GM12892 (cell line): ENCODE results near the gene MBLAC1.

Experiments
- POLR2A ChIP-seq: IDR thresholded peaks from 2 replicates; pipeline ENCODE4 v1.6.1; 2011; ENCODE audit warnings: low read depth, low read length, control low read depth
- TAF1 ChIP-seq: IDR thresholded peaks from 2 replicates; pipeline ENCODE4 v1.6.1; 2011; ENCODE audit warnings: low read depth, mild to moderate bottlenecking, control low read depth, low read length, borderline replicate concordance

- TF ChIP-seq TAF1 (no peak), POLR2A (no peak)
Measured at GRCh38 chr7:100115026-100115425, 11.7 kb upstream of the MBLAC1 start.
